Mammary epithelial cell (primary cell): ENCODE measurements around the gene SYTL3.

Experiments used
- CTCF ChIP-seq, 2 donors: IDR thresholded peaks in 1 of 2; conservative IDR thresholded peaks in 1 of 2; 2 replicates each; pipeline ENCODE4 v1.5.1; 2011 to 2012; ENCODE audit warnings: inconsistent platforms in 2 of 2, low read length in 2 of 2, mild to moderate bottlenecking in 2 of 2, control low read depth in 1 of 2, low read depth in 1 of 2; ENCODE audit not compliant: insufficient read depth in 1 of 2; ENCODE audit errors: extremely low read depth in 1 of 2
- EZH2 ChIP-seq: IDR thresholded peaks from 2 replicates; pipeline ENCODE4 v1.6.1; 2012; ENCODE audit warnings: low read length, inconsistent platforms, borderline replicate concordance

- TF ChIP-seq CTCF (conservative IDR thresholded peaks at IDR 0.05 in 1 of 2, IDR thresholded peaks at IDR 0.05 in 1 of 2; ENCODE audit: extremely low read depth in 1 of 2, insufficient read depth in 1 of 2, low read depth in 1 of 2, low read length in 2 of 2) (no peak), EZH2 (no peak)
Observed at GRCh38 chr6:158773581-158774449, 124.0 kb downstream of the SYTL3 start.
